Pancreas (tissue), 10 donors: ENCODE data around the gene KLF16. TPM values are rescaled to one million over a fixed set of nuclear protein-coding genes. Genes with fewer than 3 reads are reported as not detected.

Experiments used
- ATAC-seq, 4 donors: fragments of 200-7000 bp; cut with Tn5 transposase; one replicate each; pipeline versions ENCODE4 v1.8.0 to v1.9.1; 2020; ENCODE audit warnings: mild to moderate bottlenecking in 4 of 4, moderate library complexity in 4 of 4
- DNase-seq, 6 donors: peaks; one replicate each; pipeline ENCODE4 v3.0.0-alpha.2; 2020
- FAIRE-seq: peaks from 2 replicates; lab custom pipeline; 2012; peaks lifted over from hg19 to GRCh38; lab: Jason Lieb, UNC
- H3K27ac ChIP-seq, 4 donors: fragments of 200-600 bp; sonication (generic); 1 replicate in 3 of 4; 2 replicates in 1 of 4; pipeline versions ENCODE4 v1.5.0 to v1.8.0; 2020
- H3K27me3 ChIP-seq, 4 donors: fragments of 200-600 bp; one replicate each; pipeline ENCODE4 v1.8.0; 2021
- H3K36me3 ChIP-seq, 3 donors: fragments of 200-600 bp; sonication (generic) in 1 of 3; one replicate each; pipeline versions ENCODE4 v1.5.0 to v1.8.0; 2020 to 2021
- H3K4me1 ChIP-seq, 3 donors: fragments of 200-600 bp; one replicate each; pipeline ENCODE4 v1.8.0; 2021
- H3K4me3 ChIP-seq, 4 donors: fragments of 200-600 bp; sonication (generic) in 2 of 4; one replicate each; pipeline versions ENCODE4 v1.5.0 to v1.8.0; 2020 to 2021
- H3K9me3 ChIP-seq, 4 donors: fragments of 200-600 bp; one replicate each; pipeline ENCODE4 v1.8.0; 2021
- CTCF ChIP-seq, 4 donors: fragments of 200-600 bp; sonication (generic) in 3 of 4; IDR thresholded peaks; one replicate each; pipeline versions ENCODE4 v1.5.0 to v1.8.0; 2021; ENCODE audit warnings: antibody characterized with exemption in 4 of 4
- WGBS, 2 donors: extraction: QIAGEN DNeasy Blood & Tissue Kit; methylation state at CpG; one replicate each; pipeline ENCODE4 v1.1.7; 2013; 5-methylcytosine and 5-hydroxymethylcytosine counted together
- intact Hi-C, 3 donors: fragments of 100-400 bp; cut with DNase I; formaldehyde crosslinking; loops; one replicate each; pipeline versions ENCODE4 v1.11.1 to v1.14.2; 2022
- polyA plus RNA-seq, 2 donors: library from polyadenylated mRNA; stranded (reverse); fragments of 200-250 nt; gene quantifications; one replicate each; pipeline ENCODE4 v1.2.3, GENCODE V29; 2013
- total RNA-seq, 6 donors: library from RNA; stranded (reverse); fragmentation: NEBNext Ultra II Directional in 4 of 6; extraction: Animal tissue kit (Norgen Biotek cat#: 25700) in 4 of 6; gene quantifications; one replicate each; pipeline versions ENCODE4 v1.2.1 to v1.2.4, GENCODE V29; 2021 to 2023
- donor health status: healthy with polysubstance abuse.
- donor health status: DM: no; HTN: no; CAD: no; lungs with moderate emphysema.
- donor health status: DM: no; HTN: no; CAD: no.
- donor health status: control.
- donor health status: control.
- donor health status: Bipolar disorder and iron deficiency.
- donor health status: DM: yes; HTN: yes; CAD: no.
- donor health status: DM: no; HTN: no; CAD: no.
- donor health status: DM: no; HTN: no; CAD: no.
- donor health status: DM: yes; HTN: yes; CAD: no.

The KLF16 gene
- total and polyA plus RNA-seq, 8 donors: 4.3 to 10.4 (median 7.5) TPM

GRCh38 chr19:1901940-1902404 lies 38.6 kb upstream of the KLF16 start:
- Histone ChIP-seq H3K4me1 (peaks cover 4 to 12% (median 10%) of the 10 kb centered on the region in 3 donors), H3K27ac (peak overlapping the region in 2 of 4 donors; percentile 56 to 62), H3K27me3 (no peaks in the 10 kb centered on the region), H3K9me3 (no peaks in the 10 kb centered on the region), H3K4me3 (no peak overlapping the region), H3K36me3 (no peaks in the 10 kb centered on the region)
- DNase-seq (peak in 1 of 6 donors; percentile 55), FAIRE-seq (no peak), ATAC-seq (no peak)
- intact Hi-C loops: no loop called here
- no peak for TF ChIP-seq CTCF (IDR thresholded peaks at IDR 0.05)
- 82 to 90% methylated on average over 16 of the region's 16 CpGs for WGBS, 2 donors

- Histone ChIP-seq H3K36me3 (no peaks in the 10 kb centered on the region), H3K4me3 (no peak overlapping the region), H3K4me1 (no peaks in the 10 kb centered on the region), H3K27ac (peak overlapping the region in 1 of 4 donors; percentile 78), H3K27me3 (no peaks in the 10 kb centered on the region), H3K9me3 (no peaks in the 10 kb centered on the region)
- intact Hi-C loops: loop anchor here in 1 of 3 donors (10.0 kb wide), 1 partner anchor 178 kb away; no protein-coding TSS in a partner anchor
- ATAC-seq (no peak), DNase-seq (no peak), FAIRE-seq (no peak)
- 81 to 87% methylated on average over 13 of the region's 13 CpGs for WGBS, 2 donors
- TF ChIP-seq CTCF (IDR thresholded peaks at IDR 0.05): no peak
These were observed 33.1 kb upstream of the KLF16 start for GRCh38 chr19:1896508-1896907.

GRCh38 chr19:1893791-1894190 lies 30.4 kb upstream of the KLF16 start:
- Histone ChIP-seq H3K27ac (no peak overlapping the region), H3K9me3 (no peaks in the 10 kb centered on the region), H3K27me3 (no peaks in the 10 kb centered on the region), H3K4me1 (no peaks in the 10 kb centered on the region), H3K4me3 (no peak overlapping the region), H3K36me3 (no peaks in the 10 kb centered on the region)
- DNase-seq (no peak), FAIRE-seq (no peak), ATAC-seq (no peak)
- 82 to 90% methylated on average over 17 of the region's 17 CpGs for WGBS, 2 donors
- TF ChIP-seq CTCF (IDR thresholded peaks at IDR 0.05): no peak
- intact Hi-C loops: loop anchor here in 1 of 3 donors (10.0 kb wide), 1 partner anchor 181 kb away; no protein-coding TSS in a partner anchor

- 86 to 94% methylated on average over 1 of the region's 1 CpG for WGBS, 2 donors
- FAIRE-seq: no peak
- no peak for ATAC-seq
These were observed 26.5 kb upstream of the KLF16 start for GRCh38 chr19:1889907-1890306.

More at GRCh38 chr19:1889907-1890306, 26.5 kb upstream of the KLF16 start:
- no peaks in the 10 kb centered on the region for H3K4me1 ChIP-seq
- H3K9me3 ChIP-seq: no peaks in the 10 kb centered on the region
- no peaks in the 10 kb centered on the region for H3K36me3 ChIP-seq
- DNase-seq: no peak
- H3K4me3 ChIP-seq: no peak overlapping the region
- no peak for TF ChIP-seq CTCF (IDR thresholded peaks at IDR 0.05)
- intact Hi-C loops: loop anchor here in 1 of 3 donors (10.0 kb wide), 1 partner anchor 185 kb away; no protein-coding TSS in a partner anchor
- H3K27ac ChIP-seq: no peak overlapping the region
- H3K27me3 ChIP-seq: no peaks in the 10 kb centered on the region
